Measurements from ENCODE around the gene OFD1. TPM values are rescaled to one million over a fixed set of nuclear protein-coding genes. Genes with fewer than 3 reads are reported as not detected.
A peak's percentile ranks its signal among the peaks of the same experiment; 100 is the strongest.

The OFD1 gene
- total RNA-seq, 1 experiment from 2014 or later = 76.3 TPM

- no peaks in the 10 kb centered on the region for H3K27me3 ChIP-seq (ENCODE audit: low read length)
Observed at GRCh38 chrX:13691841-13692371, 42.6 kb upstream of the OFD1 start.

GRCh38 chrX:13692771-13693231 is 41.7 kb upstream of the OFD1 start:
- no peaks in the 10 kb centered on the region for H3K9me3 ChIP-seq (ENCODE audit: low read length)
- peaks cover 85% of the 10 kb centered on the region for H3K4me1 ChIP-seq (ENCODE audit: low read length)
- H3K9me2 ChIP-seq (replicated peaks; ENCODE audit: insufficient read depth, low read length) = no peaks in the 10 kb centered on the region
- H4K20me1 ChIP-seq (ENCODE audit: insufficient read depth, low read depth, low read length) = peaks cover 20% of the 10 kb centered on the region
- H3K36me3 ChIP-seq (ENCODE audit: insufficient read depth, low read length) = 0 out of 2 replicates have a peak, but pooled peaks cover 2% of the 10 kb centered on the region
- H3K9ac ChIP-seq (ENCODE audit: low read length) = peak overlapping the region; percentile 40
- H3K4me3 ChIP-seq (ENCODE audit: low read length) = peak overlapping the region; percentile 31; the same call in 1 of the 2 replicates
- H3K4me2 ChIP-seq (ENCODE audit: low read depth, low read length, poor library complexity, severe bottlenecking) = peak overlapping the region; percentile 75
- DNase-seq = no peak
- H3K27me3 ChIP-seq (ENCODE audit: low read length) = no peaks in the 10 kb centered on the region
- H3K27ac ChIP-seq (ENCODE audit: low read length) = peak overlapping the region; percentile 73
- H3K79me2 ChIP-seq (ENCODE audit: low read length) = peaks cover 85% of the 10 kb centered on the region
- no peak overlapping the region for H2AFZ ChIP-seq (ENCODE audit: low read length)

More at GRCh38 chrX:13691841-13692371, 42.6 kb upstream of the OFD1 start:
- Histone ChIP-seq H3K79me2 (ENCODE audit: low read length) (peaks cover 76% of the 10 kb centered on the region), H3K9me3 (ENCODE audit: low read length) (no peaks in the 10 kb centered on the region), H3K4me2 (ENCODE audit: low read depth, low read length, poor library complexity, severe bottlenecking) (peak overlapping the region; percentile 75), H3K4me3 (ENCODE audit: low read length) (peak overlapping the region; percentile 31; the same call in 1 of the 2 replicates), H3K9ac (ENCODE audit: low read length) (no peak overlapping the region), H3K9me2 (replicated peaks; ENCODE audit: insufficient read depth, low read length) (no peaks in the 10 kb centered on the region), H3K27ac (ENCODE audit: low read length) (peak overlapping the region; percentile 73), H2AFZ (ENCODE audit: low read length) (no peak overlapping the region), H3K4me1 (ENCODE audit: low read length) (peaks cover 84% of the 10 kb centered on the region), H4K20me1 (ENCODE audit: insufficient read depth, low read depth, low read length) (peaks cover 12% of the 10 kb centered on the region; the same call in 1 of the 2 replicates), H3K36me3 (ENCODE audit: insufficient read depth, low read length) (no peaks in the 10 kb centered on the region)
- DNase-seq = peak; percentile 51

- H3K79me2 ChIP-seq (ENCODE audit: low read length) = peaks cover 91% of the 10 kb centered on the region
- H3K36me3 ChIP-seq (ENCODE audit: insufficient read depth, low read length) = 0 out of 2 replicates have a peak, but pooled peaks cover 2% of the 10 kb centered on the region
- no peaks in the 10 kb centered on the region for H3K9me2 ChIP-seq (replicated peaks; ENCODE audit: insufficient read depth, low read length)
- no peaks in the 10 kb centered on the region for H3K9me3 ChIP-seq (ENCODE audit: low read length)
- DNase-seq = no peak
- H2AFZ ChIP-seq (ENCODE audit: low read length) = no peak overlapping the region
- H3K27ac ChIP-seq (ENCODE audit: low read length) = peak overlapping the region; percentile 73
- no peaks in the 10 kb centered on the region for H3K27me3 ChIP-seq (ENCODE audit: low read length)
- H3K4me1 ChIP-seq (ENCODE audit: low read length) = peaks cover 85% of the 10 kb centered on the region
- H3K9ac ChIP-seq (ENCODE audit: low read length) = peak overlapping the region; percentile 40; the same call in 1 of the 2 replicates
- peak overlapping the region; percentile 31; the same call in 1 of the 2 replicates for H3K4me3 ChIP-seq (ENCODE audit: low read length)
- peak overlapping the region; percentile 75 for H3K4me2 ChIP-seq (ENCODE audit: low read depth, low read length, poor library complexity, severe bottlenecking)
- peaks cover 20% of the 10 kb centered on the region for H4K20me1 ChIP-seq (ENCODE audit: insufficient read depth, low read depth, low read length)
Observed at GRCh38 chrX:13693341-13693961, 41.1 kb upstream of the OFD1 start.

- Histone ChIP-seq H3K9ac (ENCODE audit: low read length) (no peak overlapping the region), H2AFZ (ENCODE audit: low read length) (no peak overlapping the region), H3K27ac (ENCODE audit: low read length) (peak overlapping the region; percentile 73), H3K9me3 (ENCODE audit: low read length) (no peaks in the 10 kb centered on the region), H4K20me1 (ENCODE audit: insufficient read depth, low read depth, low read length) (peaks cover 20% of the 10 kb centered on the region), H3K4me3 (ENCODE audit: low read length) (no peak overlapping the region), H3K27me3 (ENCODE audit: low read length) (no peaks in the 10 kb centered on the region), H3K4me2 (ENCODE audit: low read depth, low read length, poor library complexity, severe bottlenecking) (peak overlapping the region; percentile 75), H3K4me1 (ENCODE audit: low read length) (peaks cover 92% of the 10 kb centered on the region), H3K79me2 (ENCODE audit: low read length) (peaks cover 96% of the 10 kb centered on the region), H3K36me3 (ENCODE audit: insufficient read depth, low read length) (0 out of 2 replicates have a peak, but pooled peaks cover 2% of the 10 kb centered on the region), H3K9me2 (replicated peaks; ENCODE audit: insufficient read depth, low read length) (no peaks in the 10 kb centered on the region)
- no peak for DNase-seq
Observed at GRCh38 chrX:13694359-13694758, 40.2 kb upstream of the OFD1 start.

GRCh38 chrX:13694983-13695382 is 39.6 kb upstream of the OFD1 start:
- DNase-seq = no peak
- Histone ChIP-seq H3K4me2 (ENCODE audit: low read depth, low read length, poor library complexity, severe bottlenecking) (peak overlapping the region; percentile 75), H3K9ac (ENCODE audit: low read length) (no peak overlapping the region), H3K27me3 (ENCODE audit: low read length) (no peaks in the 10 kb centered on the region), H3K4me3 (ENCODE audit: low read length) (no peak overlapping the region; the same call in 1 of the 2 replicates), H3K27ac (ENCODE audit: low read length) (peak overlapping the region; percentile 27; the same call in 1 of the 2 replicates), H2AFZ (ENCODE audit: low read length) (no peak overlapping the region), H3K79me2 (ENCODE audit: low read length) (peaks cover 95% of the 10 kb centered on the region), H3K9me2 (replicated peaks; ENCODE audit: insufficient read depth, low read length) (no peaks in the 10 kb centered on the region), H4K20me1 (ENCODE audit: insufficient read depth, low read depth, low read length) (peaks cover 20% of the 10 kb centered on the region), H3K36me3 (ENCODE audit: insufficient read depth, low read length) (0 out of 2 replicates have a peak, but pooled peaks cover 2% of the 10 kb centered on the region), H3K9me3 (ENCODE audit: low read length) (no peaks in the 10 kb centered on the region), H3K4me1 (ENCODE audit: low read length) (peaks cover 97% of the 10 kb centered on the region)

- Histone ChIP-seq H4K20me1 (ENCODE audit: insufficient read depth, low read depth, low read length) (peaks cover 20% of the 10 kb centered on the region), H3K9me3 (ENCODE audit: low read length) (no peaks in the 10 kb centered on the region), H3K9ac (ENCODE audit: low read length) (no peak overlapping the region), H3K36me3 (ENCODE audit: insufficient read depth, low read length) (0 out of 2 replicates have a peak, but pooled peaks cover 2% of the 10 kb centered on the region), H3K27me3 (ENCODE audit: low read length) (no peaks in the 10 kb centered on the region), H3K79me2 (ENCODE audit: low read length) (peaks cover 95% of the 10 kb centered on the region), H2AFZ (ENCODE audit: low read length) (no peak overlapping the region), H3K4me1 (ENCODE audit: low read length) (peaks cover 97% of the 10 kb centered on the region), H3K27ac (ENCODE audit: low read length) (peak overlapping the region; percentile 28; the same call in 1 of the 2 replicates), H3K4me3 (ENCODE audit: low read length) (no peak overlapping the region), H3K4me2 (ENCODE audit: low read depth, low read length, poor library complexity, severe bottlenecking) (peak overlapping the region; percentile 75), H3K9me2 (replicated peaks; ENCODE audit: insufficient read depth, low read length) (no peaks in the 10 kb centered on the region)
- no peak for DNase-seq
Observed at GRCh38 chrX:13695601-13696115, 38.9 kb upstream of the OFD1 start.

GRCh38 chrX:13697455-13697854 is 37.1 kb upstream of the OFD1 start:
- H3K9ac ChIP-seq (ENCODE audit: low read length) = no peak overlapping the region
- H3K9me3 ChIP-seq (ENCODE audit: low read length) = no peaks in the 10 kb centered on the region
- no peaks in the 10 kb centered on the region for H3K27me3 ChIP-seq (ENCODE audit: low read length)
- H3K4me2 ChIP-seq (ENCODE audit: low read depth, low read length, poor library complexity, severe bottlenecking) = peak overlapping the region; percentile 40
- H3K4me1 ChIP-seq (ENCODE audit: low read length) = peaks cover 91% of the 10 kb centered on the region
- H2AFZ ChIP-seq (ENCODE audit: low read length) = no peak overlapping the region
- 0 out of 2 replicates have a peak, but pooled peaks cover 2% of the 10 kb centered on the region for H3K36me3 ChIP-seq (ENCODE audit: insufficient read depth, low read length)
- peaks cover 97% of the 10 kb centered on the region for H3K79me2 ChIP-seq (ENCODE audit: low read length)
- peak; percentile 66 for DNase-seq
- peak overlapping the region; percentile 29; the same call in 1 of the 2 replicates for H3K4me3 ChIP-seq (ENCODE audit: low read length)
- no peaks in the 10 kb centered on the region for H3K9me2 ChIP-seq (replicated peaks; ENCODE audit: insufficient read depth, low read length)
- H4K20me1 ChIP-seq (ENCODE audit: insufficient read depth, low read depth, low read length) = peaks cover 20% of the 10 kb centered on the region
- H3K27ac ChIP-seq (ENCODE audit: low read length) = peak overlapping the region; percentile 80

- peaks cover 87% of the 10 kb centered on the region for H3K4me1 ChIP-seq (ENCODE audit: low read length)
- H3K9ac ChIP-seq (ENCODE audit: low read length) = no peak overlapping the region
- H3K9me3 ChIP-seq (ENCODE audit: low read length) = no peaks in the 10 kb centered on the region
- H3K4me3 ChIP-seq (ENCODE audit: low read length) = peak overlapping the region; percentile 36; the same call in 1 of the 2 replicates
- peaks cover 97% of the 10 kb centered on the region for H3K79me2 ChIP-seq (ENCODE audit: low read length)
- H3K9me2 ChIP-seq (replicated peaks; ENCODE audit: insufficient read depth, low read length) = no peaks in the 10 kb centered on the region
- H3K27ac ChIP-seq (ENCODE audit: low read length) = peak overlapping the region; percentile 80
- H3K36me3 ChIP-seq (ENCODE audit: insufficient read depth, low read length) = 0 out of 2 replicates have a peak, but pooled peaks cover 2% of the 10 kb centered on the region
- no peaks in the 10 kb centered on the region for H3K27me3 ChIP-seq (ENCODE audit: low read length)
- H3K4me2 ChIP-seq (ENCODE audit: low read depth, low read length, poor library complexity, severe bottlenecking) = peak overlapping the region; percentile 40
- no peak overlapping the region for H2AFZ ChIP-seq (ENCODE audit: low read length)
- peaks cover 21% of the 10 kb centered on the region for H4K20me1 ChIP-seq (ENCODE audit: insufficient read depth, low read depth, low read length)
- peak; percentile 54 for DNase-seq
Observed at GRCh38 chrX:13697976-13698375, 36.6 kb upstream of the OFD1 start.
